Vagina (tissue), 2 donors: ENCODE results near the gene SPACA7.

ENCODE experiments used
- CTCF ChIP-seq, 3 experiments: fragments of 450-650 bp in 2 of 3; fragments of 200-600 bp in 1 of 3; sonication (generic) in 1 of 3; IDR thresholded peaks; one replicate each; pipeline ENCODE4 v1.5.1; 2017 to 2019; ENCODE audit warnings: antibody characterized with exemption in 3 of 3, mild to moderate bottlenecking in 2 of 3, moderate library complexity in 2 of 3
- POLR2AphosphoS5 ChIP-seq, 2 donors: sonication (generic); formaldehyde crosslinking; IDR thresholded peaks; one replicate each; pipeline ENCODE4 v1.9.0; 2017; ENCODE audit warnings: antibody characterized with exemption in 2 of 2, mild to moderate bottlenecking in 2 of 2, low read depth in 1 of 2; ENCODE audit not compliant: insufficient read depth in 1 of 2

- TF ChIP-seq POLR2AphosphoS5 (IDR thresholded peaks at IDR 0.05; ENCODE audit: insufficient read depth in 1 of 2, low read depth in 1 of 2), result no peak
- no peak for TF ChIP-seq CTCF (IDR thresholded peaks at IDR 0.05)
These were observed 61.9 kb downstream of the SPACA7 start for GRCh38 chr13:112438094-112438493.
